B cell (primary cell): ENCODE measurements around the gene MLXIP. TPM values are rescaled to one million over a fixed set of nuclear protein-coding genes. Genes with fewer than 3 reads are reported as not detected.

ENCODE experiments used
- ATAC-seq: fragments of 200-7000 bp; cut with Tn5 transposase; one replicate; pipeline ENCODE4 v1.10.0; 2021; ENCODE audit warnings: low read depth, mild to moderate bottlenecking, moderate number of reproducible peaks, moderate library complexity
- CTCF ChIA-PET: fragments of 350-600 bp; sonication (Branson Sonifier 250); formaldehyde crosslinking; loops from one replicate; lab custom pipeline; 2021; ENCODE audit warnings: antibody characterized with exemption, inconsistent platforms; lab: Charles Lee
- POLR2A ChIA-PET: fragments of 350-600 bp; sonication (Branson Sonifier 250); formaldehyde crosslinking; loops from one replicate; lab custom pipeline; 2021; ENCODE audit warnings: antibody characterized with exemption; lab: Charles Lee
- DNase-seq: peaks from one replicate; pipeline ENCODE4 v3.0.0; 2013
- H2AFZ ChIP-seq: 2 replicates; pipeline ENCODE4 v1.6.1; 2012; ENCODE audit warnings: mild to moderate bottlenecking, low read depth, low read length; ENCODE audit not compliant: insufficient read depth, poor library complexity, severe bottlenecking
- H3K27ac ChIP-seq, 2 donors: 1 replicate in 1 of 2; 2 replicates in 1 of 2; pipeline ENCODE4 v1.5.1; 2012 to 2013; ENCODE audit warnings: low read length in 2 of 2, mild to moderate bottlenecking in 2 of 2, moderate library complexity in 1 of 2
- H3K27me3 ChIP-seq, 4 experiments: fragments of 200-600 bp in 1 of 4; sonication (generic) in 1 of 4; replicated peaks in 1 of 4; 1 replicate in 2 of 4; 2 replicates in 2 of 4; pipeline versions ENCODE4 v1.6.1 to v1.7.0; 2013 to 2016; ENCODE audit warnings: low read length in 3 of 4, mild to moderate bottlenecking in 2 of 4, mixed read lengths in 1 of 4, moderate library complexity in 1 of 4; ENCODE audit not compliant: insufficient read depth in 4 of 4, control insufficient read depth in 3 of 4; ENCODE audit errors: control extremely low read depth in 1 of 4
- H3K36me3 ChIP-seq, 2 experiments: replicated peaks in 1 of 2; 1 replicate in 1 of 2; 2 replicates in 1 of 2; pipeline versions ENCODE4 v1.6.1 to v1.7.1; 2013; ENCODE audit warnings: low read length in 1 of 2; ENCODE audit not compliant: insufficient read depth in 2 of 2, control insufficient read depth in 1 of 2; ENCODE audit errors: control extremely low read depth in 1 of 2, extremely low read depth in 1 of 2
- H3K4me1 ChIP-seq, 2 donors: fragments of 200-600 bp in 1 of 2; sonication (generic) in 1 of 2; 1 replicate in 1 of 2; 2 replicates in 1 of 2; pipeline versions ENCODE4 v1.5.1 to v1.6.1; 2013 to 2017; ENCODE audit warnings: low read length in 2 of 2; ENCODE audit not compliant: control insufficient read depth in 2 of 2, insufficient read depth in 2 of 2
- H3K4me2 ChIP-seq: replicated peaks from 2 replicates; pipeline ENCODE3; 2012; ENCODE audit warnings: mild to moderate bottlenecking, low read depth, low read length; ENCODE audit not compliant: poor library complexity, severe bottlenecking
- H3K4me3 ChIP-seq, 5 experiments: fragments of 200-600 bp in 1 of 5; sonication (generic) in 1 of 5; 1 replicate in 3 of 5; 2 replicates in 2 of 5; pipeline versions ENCODE4 v1.5.1 to v1.7.0; 2011 to 2016; ENCODE audit warnings: low read length in 4 of 5, mild to moderate bottlenecking in 4 of 5, low read depth in 2 of 5, control low read depth in 1 of 5, moderate library complexity in 1 of 5; ENCODE audit not compliant: insufficient read depth in 1 of 5; ENCODE audit errors: control extremely low read depth in 1 of 5, extremely low read depth in 1 of 5
- H3K79me2 ChIP-seq: fragments of 200-600 bp; sonication (generic); one replicate; pipeline ENCODE4 v1.6.0; 2016; ENCODE audit warnings: low read length; ENCODE audit not compliant: control insufficient read depth, insufficient read depth
- H3K9ac ChIP-seq: fragments of 200-600 bp; sonication (generic); 2 replicates; pipeline ENCODE4 v1.6.1; 2017; ENCODE audit warnings: mild to moderate bottlenecking, low read length, moderate library complexity
- H3K9me3 ChIP-seq, 3 donors: one replicate each; pipeline versions ENCODE4 v1.6.1 to v1.7.1; 2013; ENCODE audit warnings: low read length in 2 of 3; ENCODE audit not compliant: control insufficient read depth in 2 of 3, insufficient read depth in 1 of 3; ENCODE audit errors: control extremely low read depth in 1 of 3
- H4K20me1 ChIP-seq: 2 replicates; pipeline ENCODE4 v1.6.0; 2012; ENCODE audit warnings: mild to moderate bottlenecking, low read length; ENCODE audit not compliant: insufficient read depth, control insufficient read depth, poor library complexity, severe bottlenecking
- H3K27ac Mint-ChIP-seq: one replicate; pipeline ENCODE4 v1.8.0; 2021; ENCODE audit warnings: mixed read lengths
- H3K27me3 Mint-ChIP-seq: one replicate; pipeline ENCODE4 v1.8.0; 2021; ENCODE audit warnings: mixed read lengths
- H3K4me1 Mint-ChIP-seq: one replicate; pipeline ENCODE4 v1.8.0; 2021; ENCODE audit warnings: mixed read lengths
- H3K4me3 Mint-ChIP-seq: one replicate; pipeline ENCODE4 v1.8.0; 2021; ENCODE audit warnings: mixed read lengths
- H3K9me3 Mint-ChIP-seq: one replicate; pipeline ENCODE4 v1.8.0; 2022; ENCODE audit warnings: mixed read lengths; ENCODE audit not compliant: insufficient read depth
- EZH2 ChIP-seq: IDR thresholded peaks from 2 replicates; pipeline ENCODE4 v1.6.1; 2012; ENCODE audit warnings: borderline replicate concordance, low read depth, mild to moderate bottlenecking, moderate library complexity, low read length; ENCODE audit not compliant: insufficient read depth, poor library complexity, severe bottlenecking
- WGBS: methylation state at CpG from one replicate; pipeline ENCODE4 v1.1.5; 2013; ENCODE audit warnings: missing lambda C conversion rate; ENCODE audit not compliant: insufficient coverage; 5-methylcytosine and 5-hydroxymethylcytosine counted together
- intact Hi-C: fragments of 100-400 bp; cut with micrococcal nuclease; formaldehyde crosslinking; loops from one replicate; pipeline ENCODE4 v1.10.0; 2022
- polyA plus RNA-seq: library from polyadenylated mRNA; depleted of rRNA; stranded (reverse); fragments of >200 nt; gene quantifications from 2 replicates; pipeline ENCODE4 v1.2.3, GENCODE V29; 2012
- total RNA-seq, 2 donors: library from RNA; stranded (reverse); fragments of 120-200 nt in 1 of 2; gene quantifications; 1 replicate in 1 of 2; 2 replicates in 1 of 2; pipeline versions ENCODE4 v1.2.3 to v1.2.4, GENCODE V29; 2013 to 2022
- TF ChIP-seq, protein P1 (sequence below): fragments of 200-600 bp; IDR thresholded peaks from one replicate; pipeline ENCODE4 v1.8.0; 2022; ENCODE audit warnings: antibody characterized with exemption, mild to moderate bottlenecking

MLXIP gene
- total and polyA plus RNA-seq, 2 donors (not counting 1 experiment from before 2014, with no cell fraction given) = 28.1 to 91.2 TPM

DNA sequence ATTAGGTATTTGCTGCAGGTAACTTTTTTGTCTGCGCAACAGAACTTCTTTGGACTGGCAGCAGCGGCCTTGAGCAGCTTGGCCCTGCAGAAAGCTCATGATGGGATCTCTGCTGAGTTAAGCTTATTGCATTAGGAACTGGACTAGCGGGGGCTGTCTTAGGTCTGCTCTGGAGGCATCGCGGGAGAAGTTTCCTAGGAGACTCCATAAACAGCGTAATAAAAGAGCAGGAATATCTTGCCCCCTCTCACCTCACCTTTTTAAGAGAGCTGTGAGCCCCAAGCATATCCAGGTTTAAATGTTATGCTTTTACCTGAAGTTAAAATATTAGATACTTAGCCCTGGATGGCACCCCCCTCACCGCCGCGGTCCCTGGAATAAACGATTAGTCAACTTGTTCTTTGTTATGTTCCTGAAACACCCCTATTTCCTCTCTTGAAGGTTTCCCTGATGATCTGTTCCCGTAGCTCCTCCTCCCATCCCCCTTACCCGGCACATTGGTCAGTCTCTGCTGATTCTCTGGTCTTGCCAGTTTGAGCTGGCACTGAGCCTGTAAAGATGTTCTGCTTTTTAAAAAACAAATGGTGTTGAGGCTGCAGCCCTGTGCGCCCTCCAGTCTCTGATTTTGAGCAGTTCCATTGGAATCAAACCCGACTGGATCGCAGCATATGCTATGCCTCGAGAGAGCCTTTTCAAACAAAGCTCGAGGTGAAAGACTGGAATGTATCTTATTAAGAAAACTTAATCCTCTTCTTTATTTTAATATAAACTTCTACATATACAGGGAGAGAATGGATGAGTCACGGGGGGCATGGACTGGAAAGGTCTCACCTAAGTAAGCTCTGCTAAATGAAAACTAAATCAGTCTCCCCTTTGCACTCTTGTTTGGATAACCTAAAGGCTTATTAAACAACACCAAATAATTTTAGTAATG, 1.9 kb downstream of the MLXIP start:
- CTCF ChIA-PET = interaction anchor here (0.6 to 5.9 kb wide), 9 partner anchors 9 to 286 kb away, joined by 3 to 58 read pairs (median 4); partner anchors contain the start of genes CFAP251 and RHOF
- peaks cover 36% of the 10 kb centered on the region for H4K20me1 ChIP-seq

More for the DNA sequence above, 1.9 kb downstream of the MLXIP start:
- POLR2A ChIA-PET = interaction anchor here (0.5 to 3.4 kb wide), 5 partner anchors 12 to 1411 kb away, joined by 3 to 23 read pairs (median 3); no protein-coding TSS in a partner anchor
- Histone ChIP-seq H3K9me3 (no peaks in the 10 kb centered on the region), H3K27me3 (no peaks in the 10 kb centered on the region), H3K4me3 (peak overlapping the region; percentile 63 to 88 (median 78)), H3K27ac (peak overlapping the region; percentile 25 to 74), H3K9ac (peak overlapping the region; percentile 74), H2AFZ (no peak overlapping the region), H3K4me1 (peaks cover 55 to 70% of the 10 kb centered on the region in 2 donors), H3K36me3 (peaks cover 0 to 8% of the 10 kb centered on the region in 2 experiments), H3K79me2 (peaks cover 70% of the 10 kb centered on the region), H3K4me2 (peak overlapping the region; percentile 81)
- H3K27ac Mint-ChIP-seq = peak overlapping the region; percentile 80
- H3K27me3 Mint-ChIP-seq = no peaks in the 10 kb centered on the region
- WGBS = 18% methylated on average over 8 of the region's 18 CpGs
- peak overlapping the region; percentile 92 for H3K4me3 Mint-ChIP-seq
- intact Hi-C loops = loop anchor here (5.0 kb wide), 2 partner anchors 42 to 278 kb away; partner anchors contain the start of gene SETD1B
- no peaks in the 10 kb centered on the region for H3K9me3 Mint-ChIP-seq
- H3K4me1 Mint-ChIP-seq = peaks cover 61% of the 10 kb centered on the region
- TF ChIP-seq, protein P1, sequence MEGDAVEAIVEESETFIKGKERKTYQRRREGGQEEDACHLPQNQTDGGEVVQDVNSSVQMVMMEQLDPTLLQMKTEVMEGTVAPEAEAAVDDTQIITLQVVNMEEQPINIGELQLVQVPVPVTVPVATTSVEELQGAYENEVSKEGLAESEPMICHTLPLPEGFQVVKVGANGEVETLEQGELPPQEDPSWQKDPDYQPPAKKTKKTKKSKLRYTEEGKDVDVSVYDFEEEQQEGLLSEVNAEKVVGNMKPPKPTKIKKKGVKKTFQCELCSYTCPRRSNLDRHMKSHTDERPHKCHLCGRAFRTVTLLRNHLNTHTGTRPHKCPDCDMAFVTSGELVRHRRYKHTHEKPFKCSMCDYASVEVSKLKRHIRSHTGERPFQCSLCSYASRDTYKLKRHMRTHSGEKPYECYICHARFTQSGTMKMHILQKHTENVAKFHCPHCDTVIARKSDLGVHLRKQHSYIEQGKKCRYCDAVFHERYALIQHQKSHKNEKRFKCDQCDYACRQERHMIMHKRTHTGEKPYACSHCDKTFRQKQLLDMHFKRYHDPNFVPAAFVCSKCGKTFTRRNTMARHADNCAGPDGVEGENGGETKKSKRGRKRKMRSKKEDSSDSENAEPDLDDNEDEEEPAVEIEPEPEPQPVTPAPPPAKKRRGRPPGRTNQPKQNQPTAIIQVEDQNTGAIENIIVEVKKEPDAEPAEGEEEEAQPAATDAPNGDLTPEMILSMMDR = no peak
- TF ChIP-seq EZH2 = no peak
- no peak for ATAC-seq
- DNase-seq = no peak
